H1 (cell line): ENCODE measurements around the gene ACTR1B. TPM values are rescaled to one million over a fixed set of nuclear protein-coding genes. Genes with fewer than 3 reads are reported as not detected.
"Not testable (repeated sequence)": the region's sequence is repeated elsewhere in the genome, so short reads cannot be mapped to it uniquely, and the experiment has no call there.

Experiments
- CTCF ChIA-PET: fragments of 300-600 bp; sonication (Branson Sonifier 250); formaldehyde crosslinking; loops from one replicate; lab custom pipeline; 2021; ENCODE audit not compliant: partially characterized antibody; lab: Charles Lee
- POLR2A ChIA-PET: fragments of 300-600 bp; sonication (Branson Sonifier 250); formaldehyde crosslinking; loops from one replicate; lab custom pipeline; 2021; ENCODE audit warnings: inconsistent platforms; ENCODE audit not compliant: partially characterized antibody; lab: Charles Lee
- DNase-seq, 2 experiments: peaks; one replicate each; pipeline versions ENCODE4 v3.0.0 to v3.0.0-alpha.2; 2010 to 2022; ENCODE audit warnings: low spot score in 2 of 2, low read depth in 1 of 2, mixed read lengths in 1 of 2
- FAIRE-seq: peaks from 2 replicates; lab custom pipeline; 2011; peaks lifted over from hg19 to GRCh38; lab: Jason Lieb, UNC
- H2AFZ ChIP-seq: 2 replicates; pipeline ENCODE4 v1.8.1; 2012; ENCODE audit warnings: low read length, inconsistent platforms
- H2AK5ac ChIP-seq: 2 replicates; pipeline ENCODE4 v1.6.1; 2013; ENCODE audit warnings: low read depth, low read length
- H2BK120ac ChIP-seq: replicated peaks from 2 replicates; pipeline ENCODE3; 2013; ENCODE audit warnings: low read depth, low read length, inconsistent platforms
- H2BK12ac ChIP-seq: 2 replicates; pipeline ENCODE4 v1.6.1; 2013; ENCODE audit warnings: low read depth, low read length
- H2BK15ac ChIP-seq: 2 replicates; pipeline ENCODE4 v1.6.1; 2013; ENCODE audit warnings: low read length
- H2BK20ac ChIP-seq: 2 replicates; pipeline ENCODE4 v1.6.1; 2013; ENCODE audit warnings: low read length
- H2BK5ac ChIP-seq: 2 replicates; pipeline ENCODE4 v1.6.1; 2013; ENCODE audit warnings: low read depth, low read length
- H3K14ac ChIP-seq: 2 replicates; pipeline ENCODE4 v1.6.1; 2013; ENCODE audit warnings: inconsistent platforms; ENCODE audit not compliant: insufficient read length
- H3K18ac ChIP-seq: 2 replicates; pipeline ENCODE4 v1.6.1; 2013; ENCODE audit warnings: low read length; ENCODE audit errors: extremely low read depth
- H3K23ac ChIP-seq: 2 replicates; pipeline ENCODE4 v1.6.1; 2013; ENCODE audit warnings: inconsistent platforms; ENCODE audit not compliant: insufficient read length
- H3K23me2 ChIP-seq: 2 replicates; pipeline ENCODE4 v1.6.1; 2013; ENCODE audit warnings: low read depth, low read length
- H3K27ac ChIP-seq: 2 replicates; pipeline ENCODE4 v1.6.1; 2011; ENCODE audit warnings: low read depth, low read length, inconsistent platforms
- H3K27me3 ChIP-seq, 4 experiments: replicated peaks in 1 of 4; 1 replicate in 1 of 4; 2 replicates in 3 of 4; pipeline versions ENCODE4 v1.6.1 to v1.8.1; 2011 to 2013; ENCODE audit warnings: low read length in 3 of 4, mild to moderate bottlenecking in 3 of 4, inconsistent platforms in 2 of 4, mixed read lengths in 2 of 4, moderate library complexity in 1 of 4; ENCODE audit not compliant: control insufficient read depth in 3 of 4, insufficient read depth in 3 of 4; ENCODE audit errors: extremely low read depth in 1 of 4
- H3K36me3 ChIP-seq, 4 experiments: 2 replicates each; pipeline versions ENCODE4 v1.6.1 to v1.8.1; 2011 to 2013; ENCODE audit warnings: mild to moderate bottlenecking in 4 of 4, low read length in 3 of 4, moderate library complexity in 2 of 4, control low read depth in 1 of 4, inconsistent platforms in 1 of 4; ENCODE audit not compliant: insufficient read depth in 4 of 4, control insufficient read depth in 2 of 4
- H3K4ac ChIP-seq: replicated peaks from 2 replicates; pipeline ENCODE3; 2013; ENCODE audit warnings: low read length, low read depth, mixed read lengths, inconsistent platforms; ENCODE audit not compliant: insufficient read length
- H3K4me1 ChIP-seq, 4 experiments: replicated peaks in 1 of 4; 1 replicate in 1 of 4; 2 replicates in 3 of 4; pipeline versions ENCODE4 v1.6.1 to v1.8.1; 2011 to 2013; ENCODE audit warnings: low read length in 3 of 4, inconsistent platforms in 2 of 4, mixed read lengths in 1 of 4; ENCODE audit not compliant: insufficient read depth in 4 of 4, control insufficient read depth in 3 of 4
- H3K4me2 ChIP-seq, 2 experiments: 2 replicates each; pipeline versions ENCODE4 v1.6.1 to v1.8.1; 2011 to 2013; ENCODE audit warnings: low read depth in 2 of 2, low read length in 2 of 2, control low read depth in 1 of 2, inconsistent platforms in 1 of 2, mild to moderate bottlenecking in 1 of 2; ENCODE audit not compliant: insufficient read depth in 1 of 2
- H3K4me3 ChIP-seq, 4 experiments: fragments of 200-600, 300-600 bp in 1 of 4; sonication (generic), shearing (Covaris generic), sonication (Bioruptor Twin) in 1 of 4; 2 replicates each; pipeline versions ENCODE4 v1.5.1 to v1.8.1; 2011 to 2016; ENCODE audit warnings: low read length in 4 of 4, low read depth in 3 of 4, control low read depth in 2 of 4, inconsistent platforms in 2 of 4, mild to moderate bottlenecking in 2 of 4, mixed read lengths in 1 of 4, moderate library complexity in 1 of 4; ENCODE audit not compliant: insufficient read depth in 2 of 4; ENCODE audit errors: extremely low read depth in 1 of 4
- H3K56ac ChIP-seq: replicated peaks from 2 replicates; pipeline ENCODE3; 2013; ENCODE audit warnings: low read depth, mild to moderate bottlenecking, mixed read lengths, low read length, inconsistent platforms; ENCODE audit not compliant: insufficient read length
- H3K79me1 ChIP-seq: 2 replicates; pipeline ENCODE4 v1.6.1; 2013; ENCODE audit warnings: low read depth, low read length, control low read depth
- H3K79me2 ChIP-seq, 2 experiments: 2 replicates each; pipeline versions ENCODE4 v1.6.1 to v1.8.1; 2012 to 2013; ENCODE audit warnings: low read length in 2 of 2, mild to moderate bottlenecking in 2 of 2, inconsistent platforms in 1 of 2; ENCODE audit not compliant: insufficient read depth in 2 of 2, control insufficient read depth in 1 of 2
- H3K9ac ChIP-seq, 4 experiments: replicated peaks in 1 of 4; 1 replicate in 1 of 4; 2 replicates in 3 of 4; pipeline versions ENCODE4 v1.6.1 to v1.8.1; 2011 to 2013; ENCODE audit warnings: low read depth in 3 of 4, low read length in 3 of 4, control low read depth in 2 of 4, mild to moderate bottlenecking in 2 of 4, moderate library complexity in 2 of 4, inconsistent platforms in 1 of 4; ENCODE audit errors: extremely low read depth in 1 of 4
- H3K9me3 ChIP-seq, 2 experiments: 2 replicates each; pipeline versions ENCODE4 v1.6.1 to v1.8.1; 2012 to 2013; ENCODE audit warnings: mild to moderate bottlenecking in 2 of 2, moderate library complexity in 2 of 2, control low read depth in 1 of 2, inconsistent platforms in 1 of 2, low read depth in 1 of 2, low read length in 1 of 2, mixed read lengths in 1 of 2; ENCODE audit not compliant: insufficient read depth in 2 of 2
- H4K20me1 ChIP-seq, 2 experiments: replicated peaks in 1 of 2; 2 replicates each; pipeline versions ENCODE3 to v1.8.1; 2011 to 2013; ENCODE audit warnings: inconsistent platforms in 2 of 2, low read length in 2 of 2, mild to moderate bottlenecking in 1 of 2; ENCODE audit not compliant: insufficient read depth in 2 of 2, control insufficient read depth in 1 of 2
- H4K5ac ChIP-seq: 2 replicates; pipeline ENCODE4 v1.6.1; 2013; ENCODE audit warnings: low read length, low read depth, mixed read lengths, inconsistent platforms; ENCODE audit not compliant: insufficient read length
- H4K8ac ChIP-seq: 2 replicates; pipeline ENCODE4 v1.8.0; 2013; ENCODE audit warnings: mild to moderate bottlenecking, moderate library complexity, low read length, inconsistent platforms; ENCODE audit not compliant: insufficient read depth; ENCODE audit errors: extremely low read depth
- H4K91ac ChIP-seq: replicated peaks from 2 replicates; pipeline ENCODE3; 2013; ENCODE audit warnings: low read length, mixed read lengths, inconsistent platforms; ENCODE audit not compliant: insufficient read length
- WGBS, 2 experiments: shearing (Covaris generic) in 1 of 2; methylation state at CpG; one replicate each; pipeline versions ENCODE4 v1.1.6 to v1.1.7; 2013 to 2015; ENCODE audit warnings: low lambda C conversion rate in 2 of 2, mixed read lengths in 2 of 2, inconsistent platforms in 1 of 2, low coverage in 1 of 2, missing lambda C conversion rate in 1 of 2; ENCODE audit not compliant: insufficient replicate concordance in 2 of 2, insufficient coverage in 1 of 2, insufficient read length in 1 of 2; ENCODE audit errors: extremely low coverage in 1 of 2, missing lambda C conversion rate in 1 of 2; 5-methylcytosine and 5-hydroxymethylcytosine counted together
- polyA plus RNA-seq, 7 experiments: library from polyadenylated mRNA; depleted of rRNA in 3 of 7; stranded (reverse) in 5 of 7; unstranded in 2 of 7; fragments of >200 nt in 5 of 7; fragments of 200-250 nt in 2 of 7; gene quantifications; 1 replicate in 5 of 7; 2 replicates in 1 of 7; 4 replicates in 1 of 7; pipeline versions ENCODE4 v1.2.1 to v1.2.3, GENCODE V29; 2011 to 2013; ENCODE audit warnings: missing spikeins in 2 of 7, mixed read lengths in 2 of 7
- total RNA-seq: library from RNA; stranded (reverse); fragmentation: NEBNext Ultra II Directional; extraction: Animal tissue kit (Norgen Biotek cat#: 25700); gene quantifications from 2 replicates; pipeline ENCODE4 v1.2.1, GENCODE V29; 2021

Gene ACTR1B
- total and polyA plus RNA-seq, 2 of the 8 experiments (the other 6 are each of a cell fraction or from before 2014, with no cell fraction given): 40.7 to 56.0 TPM

DNA sequence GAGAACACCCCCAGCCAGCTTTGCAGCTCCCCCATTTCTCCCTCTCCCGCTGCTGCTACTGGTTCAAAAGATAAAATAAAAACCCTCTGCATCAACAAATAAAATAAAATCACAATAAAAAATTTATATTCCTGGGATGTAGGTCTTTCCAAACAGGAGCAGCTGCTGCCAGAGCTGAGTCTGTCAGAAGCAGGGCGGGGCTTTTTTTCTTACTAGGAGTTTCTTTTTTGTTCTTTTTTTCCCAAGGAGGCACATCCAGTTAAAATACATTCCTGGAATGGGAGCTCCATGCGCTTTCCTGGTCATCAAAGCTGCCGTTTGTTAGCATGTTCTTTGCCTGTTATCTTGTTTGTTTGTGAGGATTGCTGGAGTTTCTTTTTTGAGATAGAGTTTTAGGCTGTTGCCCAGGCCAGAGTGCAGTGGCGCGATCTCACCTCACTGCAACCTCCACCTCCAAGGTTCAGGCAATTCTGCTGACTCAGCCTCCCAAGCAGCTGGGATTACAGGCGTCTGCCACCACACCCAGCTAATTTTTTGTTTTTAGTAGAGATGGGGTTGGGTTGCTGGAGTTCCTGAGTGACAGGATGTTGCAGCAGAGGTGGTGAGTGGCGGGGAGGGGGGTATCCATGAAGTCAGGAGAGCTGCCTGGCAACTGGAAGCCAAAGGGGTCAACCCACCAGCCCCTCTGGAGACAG is 38.3 kb downstream of the ACTR1B start:
- not testable (repeated sequence) for H2BK5ac ChIP-seq, H3K56ac ChIP-seq, H3K23ac ChIP-seq, H3K27ac ChIP-seq, H4K20me1 ChIP-seq, H3K4me3 ChIP-seq, H4K5ac ChIP-seq, H3K18ac ChIP-seq, H3K4me2 ChIP-seq, H2AFZ ChIP-seq, H2BK12ac ChIP-seq, FAIRE-seq, H3K27me3 ChIP-seq, H3K4me1 ChIP-seq, H3K36me3 ChIP-seq, H2BK120ac ChIP-seq, H4K8ac ChIP-seq, H4K91ac ChIP-seq, H2AK5ac ChIP-seq, H3K9me3 ChIP-seq, H3K79me2 ChIP-seq, H3K4ac ChIP-seq, H2BK15ac ChIP-seq, H2BK20ac ChIP-seq, H3K79me1 ChIP-seq, H3K9ac ChIP-seq, H3K14ac ChIP-seq, DNase-seq, H3K23me2 ChIP-seq
- ChIA-PET CTCF (interaction anchor here (1.1 kb wide), 2 partner anchors 40 to 114 kb away, joined by 3 to 5 read pairs; no protein-coding TSS in a partner anchor), POLR2A (interaction anchor here (2.0 kb wide), 1 partner anchor 21 kb away, joined by 6 read pairs; the partner anchor contains the start of gene COX5B)
- WGBS, 2 experiments: 87% methylated on average over 2 of the region's 8 CpGs; no CpG with 5 or more reads in 1 of the 2 experiments

DNA sequence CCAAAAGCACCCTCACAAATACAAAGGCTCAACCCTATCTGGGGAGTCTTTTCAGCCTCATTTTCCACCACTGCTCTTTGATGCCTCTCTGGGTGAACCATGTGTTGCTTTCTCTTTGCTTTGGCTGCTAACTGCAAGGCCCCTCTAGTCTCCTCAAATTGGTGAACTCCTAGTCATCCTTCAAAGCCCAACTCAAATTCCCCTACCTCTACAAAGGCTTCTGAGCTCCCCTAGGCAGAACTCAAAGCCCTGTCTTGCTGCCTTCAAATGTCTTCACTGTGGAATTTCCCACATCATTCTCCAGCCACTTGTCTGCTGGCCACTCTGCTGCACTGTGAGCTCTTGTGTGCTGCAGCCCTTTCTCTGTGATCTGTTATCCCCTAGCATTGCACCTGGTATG is 40.9 kb downstream of the ACTR1B start:
- H2BK12ac ChIP-seq, H4K5ac ChIP-seq, H3K4me1 ChIP-seq, H4K20me1 ChIP-seq, DNase-seq, H3K79me1 ChIP-seq, H3K23me2 ChIP-seq, H3K23ac ChIP-seq, H2BK5ac ChIP-seq, H3K9ac ChIP-seq, CTCF ChIA-PET, POLR2A ChIA-PET, H3K27me3 ChIP-seq, H2AK5ac ChIP-seq, H2BK15ac ChIP-seq, H3K4ac ChIP-seq, FAIRE-seq, H3K9me3 ChIP-seq, H3K36me3 ChIP-seq, H3K79me2 ChIP-seq, H2BK20ac ChIP-seq, H3K56ac ChIP-seq, H3K18ac ChIP-seq, H3K4me2 ChIP-seq, H4K91ac ChIP-seq, H3K27ac ChIP-seq, H3K4me3 ChIP-seq, H2AFZ ChIP-seq, H4K8ac ChIP-seq, H3K14ac ChIP-seq, H2BK120ac ChIP-seq: not testable (repeated sequence)
